Right lobe of liver (tissue), 4 donors: ENCODE results near the gene CCDC200.
"Not testable (repeated sequence)": the region's sequence is repeated elsewhere in the genome, so short reads cannot be mapped to it uniquely, and the experiment has no call there.

Experiments
- CTCF ChIP-seq, 4 donors: fragments of 200-600 bp in 3 of 4; fragments of 450-650 bp in 1 of 4; IDR thresholded peaks; one replicate each; pipeline versions ENCODE4 v1.5.1 to v1.8.0; 2016 to 2022; ENCODE audit warnings: antibody characterized with exemption in 4 of 4, mild to moderate bottlenecking in 2 of 4
- POLR2A ChIP-seq: fragments of 450-650 bp; IDR thresholded peaks from one replicate; pipeline ENCODE4 v1.6.1; 2017; ENCODE audit warnings: antibody characterized with exemption, mild to moderate bottlenecking
- donor health status: DM: no; HTN: no; CAD: no.
- donor health status: DM: no; HTN: no; CAD: no.
- donor health status: DM: no; HTN: yes; CAD: no.

GRCh38 chr17:43186656-43187055 is 41.8 kb downstream of the CCDC200 start:
- not testable (repeated sequence) for TF ChIP-seq CTCF (IDR thresholded peaks at IDR 0.05); POLR2A
